Measurements from ENCODE around the gene NACA2. TPM values are rescaled to one million over a fixed set of nuclear protein-coding genes. Genes with fewer than 3 reads are reported as not detected.

Gene NACA2
- 0.07 TPM for polyA plus RNA-seq (2013, experiment 1 of 2)
- 0.08 TPM for polyA plus RNA-seq (2013, experiment 2 of 2)

- no peak within 1 kb of the TSS for H4K8ac ChIP-seq (ENCODE audit: low read depth, low read length)
- no peaks in the 10 kb centered on the region for H3K79me2 ChIP-seq (ENCODE audit: control insufficient read depth, insufficient read depth, low read length)
- no peak within 1 kb of the TSS for H3K4me2 ChIP-seq (ENCODE audit: low read length)
- WGBS (ENCODE audit: extremely low coverage, insufficient coverage, low lambda C conversion rate), result no CpG with 5 or more reads among the region's 16 CpGs
- H2BK5ac ChIP-seq (ENCODE audit: low read length), result no peak within 1 kb of the TSS
- no peak within 1 kb of the TSS for H4K5ac ChIP-seq (ENCODE audit: low read length)
- H3K23ac ChIP-seq (ENCODE audit: low read length), result no peak within 1 kb of the TSS
- H3K56ac ChIP-seq (ENCODE audit: low read length), result no peak within 1 kb of the TSS
- H3K27me3 ChIP-seq (ENCODE audit: insufficient read depth, low read length, poor library complexity), result no peaks in the 10 kb centered on the region
- no peak within 1 kb of the TSS for H3K4ac ChIP-seq (ENCODE audit: low read depth, low read length)
- no peak within 1 kb of the TSS for H3K9ac ChIP-seq (ENCODE audit: low read length)
- H2AK5ac ChIP-seq (ENCODE audit: low read length), result no peak within 1 kb of the TSS
- no peak within 1 kb of the TSS for H3K4me3 ChIP-seq (ENCODE audit: low read length)
- no peaks in the 10 kb centered on the region for H3K4me1 ChIP-seq (ENCODE audit: control insufficient read depth, low read depth, low read length)
- no peak within 1 kb of the TSS for H3K18ac ChIP-seq (ENCODE audit: low read length)
- DNase-seq, result no peak
- no peak within 1 kb of the TSS for H2BK15ac ChIP-seq (replicated peaks; ENCODE audit: low read depth)
- no peak within 1 kb of the TSS for H2BK120ac ChIP-seq (ENCODE audit: low read depth, low read length)
- no peaks in the 10 kb centered on the region for H3K79me1 ChIP-seq (ENCODE audit: low read length)
- no peak within 1 kb of the TSS for H3K27ac ChIP-seq (ENCODE audit: low read depth, low read length)
- H3K36me3 ChIP-seq (ENCODE audit: control insufficient read depth, insufficient read depth, low read length), result no peaks in the 10 kb centered on the region
These were observed at the start of gene NACA2 for GRCh38 chr17:61591018-61591417. TSS of gene NACA2 (minus strand) at chr17:61591219. CDS start at chr17:61591180, 39 bp downstream.

- no peaks in the 10 kb centered on the region for H3K79me1 ChIP-seq (ENCODE audit: low read length)
- H3K18ac ChIP-seq (ENCODE audit: low read length), result no peak overlapping the region
- no peak overlapping the region for H2BK5ac ChIP-seq (ENCODE audit: low read length)
- no peak overlapping the region for H2BK15ac ChIP-seq (replicated peaks; ENCODE audit: low read depth)
- no peak overlapping the region for H3K4me2 ChIP-seq (ENCODE audit: low read length)
- H3K56ac ChIP-seq (ENCODE audit: low read length), result no peak overlapping the region
- H2BK120ac ChIP-seq (ENCODE audit: low read depth, low read length), result no peak overlapping the region
- H2AK5ac ChIP-seq (ENCODE audit: low read length), result no peak overlapping the region
- WGBS (ENCODE audit: extremely low coverage, insufficient coverage, low lambda C conversion rate), result no CpG with 5 or more reads among the region's 1 CpG
- DNase-seq, result no peak
- no peak overlapping the region for H3K27ac ChIP-seq (ENCODE audit: low read depth, low read length)
- no peaks in the 10 kb centered on the region for H3K79me2 ChIP-seq (ENCODE audit: control insufficient read depth, insufficient read depth, low read length)
- no peak overlapping the region for H3K9ac ChIP-seq (ENCODE audit: low read length)
- H3K4me1 ChIP-seq (ENCODE audit: control insufficient read depth, low read depth, low read length), result no peaks in the 10 kb centered on the region
- H4K8ac ChIP-seq (ENCODE audit: low read depth, low read length), result no peak overlapping the region
- H3K36me3 ChIP-seq (ENCODE audit: control insufficient read depth, insufficient read depth, low read length), result no peaks in the 10 kb centered on the region
- H3K4ac ChIP-seq (ENCODE audit: low read depth, low read length), result no peak overlapping the region
- no peaks in the 10 kb centered on the region for H3K27me3 ChIP-seq (ENCODE audit: insufficient read depth, low read length, poor library complexity)
- no peak overlapping the region for H4K5ac ChIP-seq (ENCODE audit: low read length)
- H3K23ac ChIP-seq (ENCODE audit: low read length), result no peak overlapping the region
- H3K4me3 ChIP-seq (ENCODE audit: low read length), result no peak overlapping the region
These were observed 48.8 kb upstream of the NACA2 start for GRCh38 chr17:61639818-61640217.

- H2BK15ac ChIP-seq (replicated peaks; ENCODE audit: low read depth), result no peak overlapping the region
- no peak overlapping the region for H3K18ac ChIP-seq (ENCODE audit: low read length)
- no peak overlapping the region for H3K9ac ChIP-seq (ENCODE audit: low read length)
- H2BK5ac ChIP-seq (ENCODE audit: low read length), result no peak overlapping the region
- no peaks in the 10 kb centered on the region for H3K4me1 ChIP-seq (ENCODE audit: control insufficient read depth, low read depth, low read length)
- H3K27ac ChIP-seq (ENCODE audit: low read depth, low read length), result no peak overlapping the region
- no peak overlapping the region for H3K4ac ChIP-seq (ENCODE audit: low read depth, low read length)
- no peak for DNase-seq
- H3K79me2 ChIP-seq (ENCODE audit: control insufficient read depth, insufficient read depth, low read length), result no peaks in the 10 kb centered on the region
- H3K79me1 ChIP-seq (ENCODE audit: low read length), result no peaks in the 10 kb centered on the region
- no peak overlapping the region for H3K56ac ChIP-seq (ENCODE audit: low read length)
- H2BK120ac ChIP-seq (ENCODE audit: low read depth, low read length), result no peak overlapping the region
- H3K27me3 ChIP-seq (ENCODE audit: insufficient read depth, low read length, poor library complexity), result no peaks in the 10 kb centered on the region
- H3K23ac ChIP-seq (ENCODE audit: low read length), result no peak overlapping the region
- no peak overlapping the region for H3K4me3 ChIP-seq (ENCODE audit: low read length)
- no peak overlapping the region for H2AK5ac ChIP-seq (ENCODE audit: low read length)
- H3K36me3 ChIP-seq (ENCODE audit: control insufficient read depth, insufficient read depth, low read length), result no peaks in the 10 kb centered on the region
- no peak overlapping the region for H4K5ac ChIP-seq (ENCODE audit: low read length)
- no CpG with 5 or more reads among the region's 1 CpG for WGBS (ENCODE audit: extremely low coverage, insufficient coverage, low lambda C conversion rate)
- H3K4me2 ChIP-seq (ENCODE audit: low read length), result no peak overlapping the region
- H4K8ac ChIP-seq (ENCODE audit: low read depth, low read length), result no peak overlapping the region
These were observed 47.1 kb upstream of the NACA2 start for GRCh38 chr17:61638087-61638486.

GRCh38 chr17:61635913-61636432, 45.0 kb upstream of the NACA2 start:
- Histone ChIP-seq H3K79me2 (ENCODE audit: control insufficient read depth, insufficient read depth, low read length) (no peaks in the 10 kb centered on the region), H3K27ac (ENCODE audit: low read depth, low read length) (no peak overlapping the region), H2BK120ac (ENCODE audit: low read depth, low read length) (no peak overlapping the region), H3K27me3 (ENCODE audit: insufficient read depth, low read length, poor library complexity) (no peaks in the 10 kb centered on the region), H2BK5ac (ENCODE audit: low read length) (no peak overlapping the region), H3K79me1 (ENCODE audit: low read length) (no peaks in the 10 kb centered on the region), H2AK5ac (ENCODE audit: low read length) (no peak overlapping the region), H4K5ac (ENCODE audit: low read length) (no peak overlapping the region), H3K36me3 (ENCODE audit: control insufficient read depth, insufficient read depth, low read length) (no peaks in the 10 kb centered on the region), H3K56ac (ENCODE audit: low read length) (no peak overlapping the region), H3K18ac (ENCODE audit: low read length) (no peak overlapping the region), H4K8ac (ENCODE audit: low read depth, low read length) (no peak overlapping the region), H2BK15ac (replicated peaks; ENCODE audit: low read depth) (no peak overlapping the region), H3K4ac (ENCODE audit: low read depth, low read length) (no peak overlapping the region), H3K9ac (ENCODE audit: low read length) (no peak overlapping the region), H3K4me2 (ENCODE audit: low read length) (no peak overlapping the region), H3K4me1 (ENCODE audit: control insufficient read depth, low read depth, low read length) (no peaks in the 10 kb centered on the region), H3K4me3 (ENCODE audit: low read length) (no peak overlapping the region), H3K23ac (ENCODE audit: low read length) (no peak overlapping the region)
- no CpG with 5 or more reads among the region's 3 CpGs for WGBS (ENCODE audit: extremely low coverage, insufficient coverage, low lambda C conversion rate)
- peak; percentile 62 for DNase-seq

- WGBS (ENCODE audit: extremely low coverage, insufficient coverage, low lambda C conversion rate), result no CpG with 5 or more reads among the region's 5 CpGs
These were observed 44.0 kb upstream of the NACA2 start for GRCh38 chr17:61634942-61635538.

GRCh38 chr17:61634011-61634539, 43.1 kb upstream of the NACA2 start:
- H3K18ac ChIP-seq (ENCODE audit: low read length), result no peak overlapping the region
- H4K5ac ChIP-seq (ENCODE audit: low read length), result no peak overlapping the region
- no peak overlapping the region for H2BK120ac ChIP-seq (ENCODE audit: low read depth, low read length)
- no peak overlapping the region for H3K9ac ChIP-seq (ENCODE audit: low read length)
- no peak overlapping the region for H3K23ac ChIP-seq (ENCODE audit: low read length)
- H3K4me3 ChIP-seq (ENCODE audit: low read length), result no peak overlapping the region
- H2BK15ac ChIP-seq (replicated peaks; ENCODE audit: low read depth), result no peak overlapping the region
- no peak overlapping the region for H4K8ac ChIP-seq (ENCODE audit: low read depth, low read length)
- H2BK5ac ChIP-seq (ENCODE audit: low read length), result no peak overlapping the region
- H3K4me2 ChIP-seq (ENCODE audit: low read length), result no peak overlapping the region
- H3K4me1 ChIP-seq (ENCODE audit: control insufficient read depth, low read depth, low read length), result no peaks in the 10 kb centered on the region
- no peaks in the 10 kb centered on the region for H3K79me2 ChIP-seq (ENCODE audit: control insufficient read depth, insufficient read depth, low read length)
- no peaks in the 10 kb centered on the region for H3K27me3 ChIP-seq (ENCODE audit: insufficient read depth, low read length, poor library complexity)
- DNase-seq, result no peak
- H3K27ac ChIP-seq (ENCODE audit: low read depth, low read length), result no peak overlapping the region
- H3K36me3 ChIP-seq (ENCODE audit: control insufficient read depth, insufficient read depth, low read length), result no peaks in the 10 kb centered on the region
- H3K79me1 ChIP-seq (ENCODE audit: low read length), result no peaks in the 10 kb centered on the region
- no peak overlapping the region for H2AK5ac ChIP-seq (ENCODE audit: low read length)
- no peak overlapping the region for H3K4ac ChIP-seq (ENCODE audit: low read depth, low read length)
- no peak overlapping the region for H3K56ac ChIP-seq (ENCODE audit: low read length)

More at GRCh38 chr17:61634942-61635538, 44.0 kb upstream of the NACA2 start:
- Histone ChIP-seq H3K4me1 (ENCODE audit: control insufficient read depth, low read depth, low read length) (no peaks in the 10 kb centered on the region), H2BK15ac (replicated peaks; ENCODE audit: low read depth) (no peak overlapping the region), H2BK5ac (ENCODE audit: low read length) (no peak overlapping the region), H3K36me3 (ENCODE audit: control insufficient read depth, insufficient read depth, low read length) (no peaks in the 10 kb centered on the region), H4K5ac (ENCODE audit: low read length) (no peak overlapping the region), H3K18ac (ENCODE audit: low read length) (no peak overlapping the region), H2BK120ac (ENCODE audit: low read depth, low read length) (no peak overlapping the region), H2AK5ac (ENCODE audit: low read length) (no peak overlapping the region), H3K4ac (ENCODE audit: low read depth, low read length) (no peak overlapping the region), H3K9ac (ENCODE audit: low read length) (no peak overlapping the region), H3K27ac (ENCODE audit: low read depth, low read length) (no peak overlapping the region), H4K8ac (ENCODE audit: low read depth, low read length) (no peak overlapping the region), H3K56ac (ENCODE audit: low read length) (no peak overlapping the region), H3K4me3 (ENCODE audit: low read length) (no peak overlapping the region), H3K23ac (ENCODE audit: low read length) (no peak overlapping the region), H3K79me1 (ENCODE audit: low read length) (no peaks in the 10 kb centered on the region), H3K79me2 (ENCODE audit: control insufficient read depth, insufficient read depth, low read length) (no peaks in the 10 kb centered on the region), H3K4me2 (ENCODE audit: low read length) (no peak overlapping the region), H3K27me3 (ENCODE audit: insufficient read depth, low read length, poor library complexity) (no peaks in the 10 kb centered on the region)
- DNase-seq, result no peak
